OCI-LY3 (cell line): Measurements from ENCODE around the gene CST7.

Experiments
- EZH2phosphoT487 ChIP-seq: fragments of 200-600 bp; shearing (Covaris generic); IDR thresholded peaks from 2 replicates; pipeline ENCODE4 v1.6.1; 2018; ENCODE audit warnings: antibody characterized with exemption, mixed run types, low read depth
- TF ChIP-seq, protein P1 (sequence below): fragments of 200-600, 300-600 bp; sonication (generic); IDR thresholded peaks from 2 replicates; pipeline ENCODE4 v1.5.1; 2014; ENCODE audit warnings: antibody characterized with exemption, low read length, low read depth

DNA sequence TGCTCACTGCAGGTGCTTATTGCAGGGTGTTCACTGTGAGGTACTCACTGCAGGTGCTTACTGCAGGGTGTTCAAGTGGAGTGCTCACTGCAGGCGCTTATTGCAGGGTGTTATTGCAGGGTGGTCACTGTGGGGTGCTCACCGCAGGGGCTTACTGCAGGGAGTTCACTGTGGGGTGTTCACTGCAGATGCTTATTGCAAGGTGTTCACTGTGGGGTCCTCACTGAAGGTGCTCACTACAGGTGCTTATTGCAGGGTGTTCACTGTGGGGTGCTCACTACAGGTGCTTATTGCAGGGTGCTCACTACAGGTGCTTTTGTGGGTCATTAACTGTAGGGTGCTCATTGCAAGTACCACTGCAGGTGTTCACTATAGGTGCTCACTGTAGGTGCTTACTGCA is 23.3 kb downstream of the CST7 start:
- TF ChIP-seq, protein P1, sequence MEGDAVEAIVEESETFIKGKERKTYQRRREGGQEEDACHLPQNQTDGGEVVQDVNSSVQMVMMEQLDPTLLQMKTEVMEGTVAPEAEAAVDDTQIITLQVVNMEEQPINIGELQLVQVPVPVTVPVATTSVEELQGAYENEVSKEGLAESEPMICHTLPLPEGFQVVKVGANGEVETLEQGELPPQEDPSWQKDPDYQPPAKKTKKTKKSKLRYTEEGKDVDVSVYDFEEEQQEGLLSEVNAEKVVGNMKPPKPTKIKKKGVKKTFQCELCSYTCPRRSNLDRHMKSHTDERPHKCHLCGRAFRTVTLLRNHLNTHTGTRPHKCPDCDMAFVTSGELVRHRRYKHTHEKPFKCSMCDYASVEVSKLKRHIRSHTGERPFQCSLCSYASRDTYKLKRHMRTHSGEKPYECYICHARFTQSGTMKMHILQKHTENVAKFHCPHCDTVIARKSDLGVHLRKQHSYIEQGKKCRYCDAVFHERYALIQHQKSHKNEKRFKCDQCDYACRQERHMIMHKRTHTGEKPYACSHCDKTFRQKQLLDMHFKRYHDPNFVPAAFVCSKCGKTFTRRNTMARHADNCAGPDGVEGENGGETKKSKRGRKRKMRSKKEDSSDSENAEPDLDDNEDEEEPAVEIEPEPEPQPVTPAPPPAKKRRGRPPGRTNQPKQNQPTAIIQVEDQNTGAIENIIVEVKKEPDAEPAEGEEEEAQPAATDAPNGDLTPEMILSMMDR, result no peak
- no peak for TF ChIP-seq EZH2phosphoT487
